Parathyroid adenoma (tissue), 2 donors: ENCODE measurements around the gene LYSET.

Experiments
- H2AFZ ChIP-seq: fragments of 300-600 bp; sonication (generic); one replicate; pipeline ENCODE4 v1.7.0; 2017; ENCODE audit warnings: antibody characterized with exemption, mild to moderate bottlenecking
- H3K27ac ChIP-seq: fragments of 300-600 bp; sonication (generic); one replicate; pipeline ENCODE4 v1.7.0; 2017
- H3K27me3 ChIP-seq: fragments of 300-600 bp; sonication (generic); one replicate; pipeline ENCODE4 v1.7.0; 2017; ENCODE audit warnings: low read length; ENCODE audit not compliant: control insufficient read depth, insufficient read depth
- H3K36me3 ChIP-seq: fragments of 300-600 bp; sonication (generic); one replicate; pipeline ENCODE4 v1.7.0; 2017; ENCODE audit warnings: low read length; ENCODE audit not compliant: control insufficient read depth, insufficient read depth
- H3K4me1 ChIP-seq: fragments of 300-600 bp; sonication (generic); one replicate; pipeline ENCODE4 v1.7.0; 2017; ENCODE audit warnings: control low read depth
- H3K4me2 ChIP-seq: fragments of 300-600 bp; sonication (generic); one replicate; pipeline ENCODE4 v1.7.0; 2017; ENCODE audit warnings: low read length
- H3K4me3 ChIP-seq: fragments of 300-600 bp; sonication (generic); one replicate; pipeline ENCODE4 v1.7.0; 2017; ENCODE audit warnings: low read depth, low read length
- H3K79me2 ChIP-seq: fragments of 300-600 bp; sonication (generic); one replicate; pipeline ENCODE4 v1.7.0; 2017; ENCODE audit warnings: control low read depth
- H3K9ac ChIP-seq: fragments of 300-600 bp; sonication (generic); one replicate; pipeline ENCODE4 v1.7.0; 2017; ENCODE audit warnings: mild to moderate bottlenecking
- H3K9me3 ChIP-seq: fragments of 300-600 bp; sonication (generic); one replicate; pipeline ENCODE4 v1.7.0; 2017; ENCODE audit warnings: low read length; ENCODE audit not compliant: control insufficient read depth
- TF ChIP-seq, protein P1 (sequence below): fragments of 300-600 bp; sonication (generic); IDR thresholded peaks from one replicate; pipeline ENCODE4 v1.7.0; 2017; ENCODE audit warnings: antibody characterized with exemption, mild to moderate bottlenecking
- donor health status: primary hyperparathyroidism.

The LYSET gene

GRCh38 chr14:93142854-93143652 lies 42.1 kb upstream of the LYSET start:
- TF ChIP-seq, protein P1, sequence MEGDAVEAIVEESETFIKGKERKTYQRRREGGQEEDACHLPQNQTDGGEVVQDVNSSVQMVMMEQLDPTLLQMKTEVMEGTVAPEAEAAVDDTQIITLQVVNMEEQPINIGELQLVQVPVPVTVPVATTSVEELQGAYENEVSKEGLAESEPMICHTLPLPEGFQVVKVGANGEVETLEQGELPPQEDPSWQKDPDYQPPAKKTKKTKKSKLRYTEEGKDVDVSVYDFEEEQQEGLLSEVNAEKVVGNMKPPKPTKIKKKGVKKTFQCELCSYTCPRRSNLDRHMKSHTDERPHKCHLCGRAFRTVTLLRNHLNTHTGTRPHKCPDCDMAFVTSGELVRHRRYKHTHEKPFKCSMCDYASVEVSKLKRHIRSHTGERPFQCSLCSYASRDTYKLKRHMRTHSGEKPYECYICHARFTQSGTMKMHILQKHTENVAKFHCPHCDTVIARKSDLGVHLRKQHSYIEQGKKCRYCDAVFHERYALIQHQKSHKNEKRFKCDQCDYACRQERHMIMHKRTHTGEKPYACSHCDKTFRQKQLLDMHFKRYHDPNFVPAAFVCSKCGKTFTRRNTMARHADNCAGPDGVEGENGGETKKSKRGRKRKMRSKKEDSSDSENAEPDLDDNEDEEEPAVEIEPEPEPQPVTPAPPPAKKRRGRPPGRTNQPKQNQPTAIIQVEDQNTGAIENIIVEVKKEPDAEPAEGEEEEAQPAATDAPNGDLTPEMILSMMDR: no peak
- Histone ChIP-seq H2AFZ (no peak overlapping the region), H3K9ac (no peak overlapping the region), H3K4me2 (no peak overlapping the region), H3K36me3 (no peaks in the 10 kb centered on the region), H3K9me3 (no peaks in the 10 kb centered on the region), H3K79me2 (no peaks in the 10 kb centered on the region), H3K4me3 (no peak overlapping the region), H3K27me3 (no peaks in the 10 kb centered on the region), H3K4me1 (no peaks in the 10 kb centered on the region), H3K27ac (no peak overlapping the region)

GRCh38 chr14:93146119-93146518 lies 39.0 kb upstream of the LYSET start:
- H3K4me3 ChIP-seq: no peak overlapping the region
- TF ChIP-seq, protein P1: no peak
- no peaks in the 10 kb centered on the region for H3K9me3 ChIP-seq
- H3K27me3 ChIP-seq: no peaks in the 10 kb centered on the region
- no peak overlapping the region for H2AFZ ChIP-seq
- H3K79me2 ChIP-seq: no peaks in the 10 kb centered on the region
- H3K4me2 ChIP-seq: no peak overlapping the region
- no peak overlapping the region for H3K9ac ChIP-seq
- H3K36me3 ChIP-seq: no peaks in the 10 kb centered on the region
- no peak overlapping the region for H3K27ac ChIP-seq
- H3K4me1 ChIP-seq: no peaks in the 10 kb centered on the region

- Histone ChIP-seq H3K27ac (no peak overlapping the region), H3K4me2 (no peak overlapping the region), H3K79me2 (no peaks in the 10 kb centered on the region), H3K9me3 (no peaks in the 10 kb centered on the region), H3K4me1 (no peaks in the 10 kb centered on the region), H3K36me3 (no peaks in the 10 kb centered on the region), H3K9ac (no peak overlapping the region), H2AFZ (no peak overlapping the region), H3K27me3 (no peaks in the 10 kb centered on the region), H3K4me3 (no peak overlapping the region)
- TF ChIP-seq, protein P1: no peak
Measured at GRCh38 chr14:93148979-93149378, 36.1 kb upstream of the LYSET start.

- Histone ChIP-seq H3K9me3 (no peaks in the 10 kb centered on the region), H3K27me3 (no peaks in the 10 kb centered on the region), H3K79me2 (no peaks in the 10 kb centered on the region), H3K36me3 (no peaks in the 10 kb centered on the region), H2AFZ (peak overlapping the region; percentile 27), H3K4me3 (no peak overlapping the region), H3K4me2 (no peak overlapping the region), H3K27ac (no peak overlapping the region), H3K9ac (no peak overlapping the region), H3K4me1 (no peaks in the 10 kb centered on the region)
- TF ChIP-seq, protein P1: no peak
Measured at GRCh38 chr14:93150227-93151208, 34.6 kb upstream of the LYSET start.
